Type B pancreatic cell (in vitro differentiated cells): ENCODE data around the gene ENPP7. TPM values are rescaled to one million over a fixed set of nuclear protein-coding genes. Genes with fewer than 3 reads are reported as not detected.

Experiments
- DNase-seq: peaks from one replicate; pipeline ENCODE4 v3.0.0; 2021; ENCODE audit warnings: mixed read lengths; ENCODE audit not compliant: unreplicated experiment; ENCODE audit errors: extremely low spot score
- H3K27ac Mint-ChIP-seq: 2 replicates; pipeline ENCODE4 v1.8.0; 2021; ENCODE audit warnings: mild to moderate bottlenecking, mixed read lengths
- H3K27me3 Mint-ChIP-seq: 2 replicates; pipeline ENCODE4 v1.8.0; 2021; ENCODE audit warnings: mixed read lengths
- H3K36me3 Mint-ChIP-seq: 2 replicates; pipeline ENCODE4 v1.8.0; 2021; ENCODE audit warnings: mixed read lengths
- H3K4me1 Mint-ChIP-seq: one replicate; pipeline ENCODE4 v1.8.0; 2021; ENCODE audit warnings: mixed read lengths; ENCODE audit not compliant: unreplicated experiment
- H3K4me3 Mint-ChIP-seq: 2 replicates; pipeline ENCODE4 v1.8.0; 2021; ENCODE audit warnings: mild to moderate bottlenecking, mixed read lengths
- H3K9me3 Mint-ChIP-seq: 2 replicates; pipeline ENCODE4 v1.8.0; 2021; ENCODE audit warnings: mixed read lengths
- CTCF ChIP-seq: fragments of 200-600 bp; sonication (generic); conservative IDR thresholded peaks from 2 replicates; pipeline ENCODE4 v1.5.0; 2021; ENCODE audit warnings: antibody characterized with exemption, mild to moderate bottlenecking
- long read RNA-seq: library from polyadenylated mRNA; unstranded; transcript quantifications from one replicate; pipeline ENCODE4 v2.0.0, GENCODE V29; 2020
- total RNA-seq: library from RNA; stranded (reverse); gene quantifications from 2 replicates; pipeline ENCODE4 v1.2.1, GENCODE V29; 2021; ENCODE audit warnings: low replicate concordance

Gene ENPP7
- total RNA-seq: 5.3 and 20.5 TPM in 2 replicates
- long read RNA-seq, partial matches to known transcripts: 0 of 1 reads
- long read RNA-seq, other reads (novel, unspliced or antisense): 1 of 1 reads

- Mint-ChIP-seq H3K4me1 (peaks cover 21% of the 10 kb centered on the region), H3K36me3 (no peaks in the 10 kb centered on the region), H3K27me3 (no peaks in the 10 kb centered on the region), H3K9me3 (no peaks in the 10 kb centered on the region), H3K27ac (no peak within 1 kb of the TSS), H3K4me3 (no peak within 1 kb of the TSS)
- TF ChIP-seq CTCF: no peak
- no peak for DNase-seq
Observed at GRCh38 chr17:79730769-79731483, at the start of gene ENPP7. Gene ENPP7, plus strand, starts transcription at chr17:79730943. Its CDS starts 197 bp downstream, at chr17:79731140.

- peaks cover 17% of the 10 kb centered on the region for H3K27me3 Mint-ChIP-seq
- H3K4me3 Mint-ChIP-seq: no peak overlapping the region
- peaks cover 5% of the 10 kb centered on the region for H3K4me1 Mint-ChIP-seq
- H3K27ac Mint-ChIP-seq: no peak overlapping the region
- H3K36me3 Mint-ChIP-seq: no peaks in the 10 kb centered on the region
- no peaks in the 10 kb centered on the region for H3K9me3 Mint-ChIP-seq
- TF ChIP-seq CTCF: no peak
- DNase-seq: no peak
Observed at GRCh38 chr17:79681101-79681621, 49.6 kb upstream of the ENPP7 start.

GRCh38 chr17:79681628-79682261 is 49.0 kb upstream of the ENPP7 start:
- Mint-ChIP-seq H3K27ac (no peak overlapping the region), H3K4me1 (peaks cover 5% of the 10 kb centered on the region), H3K36me3 (no peaks in the 10 kb centered on the region), H3K4me3 (no peak overlapping the region), H3K27me3 (peaks cover 14% of the 10 kb centered on the region), H3K9me3 (no peaks in the 10 kb centered on the region)
- DNase-seq: no peak
- TF ChIP-seq CTCF: no peak

GRCh38 chr17:79683365-79683764 is 47.4 kb upstream of the ENPP7 start:
- TF ChIP-seq CTCF: no peak
- Mint-ChIP-seq H3K9me3 (no peaks in the 10 kb centered on the region), H3K4me1 (peaks cover 5% of the 10 kb centered on the region), H3K36me3 (no peaks in the 10 kb centered on the region), H3K27ac (no peak overlapping the region), H3K4me3 (no peak overlapping the region), H3K27me3 (peaks cover 12% of the 10 kb centered on the region)
- DNase-seq: no peak

GRCh38 chr17:79684132-79684985 is 46.4 kb upstream of the ENPP7 start:
- H3K27ac Mint-ChIP-seq: no peak overlapping the region
- no peak for TF ChIP-seq CTCF
- no peak overlapping the region for H3K4me3 Mint-ChIP-seq
- peaks cover 5% of the 10 kb centered on the region for H3K4me1 Mint-ChIP-seq
- no peak for DNase-seq
- H3K27me3 Mint-ChIP-seq: peaks cover 12% of the 10 kb centered on the region
- no peaks in the 10 kb centered on the region for H3K36me3 Mint-ChIP-seq
- H3K9me3 Mint-ChIP-seq: no peaks in the 10 kb centered on the region
